Measurements from ENCODE around the gene CDYL.

DNA sequence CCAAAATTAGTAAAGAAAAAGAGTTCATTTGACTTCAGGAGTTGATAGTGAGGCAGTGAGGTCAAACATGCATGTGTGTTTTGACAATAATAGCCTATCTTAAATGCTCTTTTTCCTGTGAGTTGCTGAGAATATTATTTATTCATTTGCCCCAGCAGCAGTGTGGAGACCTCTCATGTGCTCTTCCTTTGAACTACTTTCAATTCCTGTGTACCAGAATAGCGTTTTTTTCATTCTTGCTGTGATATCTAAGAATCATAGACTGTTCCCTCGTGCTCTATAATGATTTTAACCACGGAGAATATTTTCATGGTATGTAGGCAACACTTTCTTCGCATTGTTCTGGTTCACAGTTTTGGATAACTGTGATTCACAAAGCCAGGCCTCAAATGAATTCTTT lies 5.2 kb downstream of the CDYL start:
- TF ChIP-seq POLR2AphosphoS5 (IDR thresholded peaks at IDR 0.05; ENCODE audit: insufficient read depth in 1 of 2, low read depth in 1 of 2): no peak
- TF ChIP-seq CTCF (IDR thresholded peaks at IDR 0.05): no peak
